Tibial nerve (tissue), 4 donors: Measurements from ENCODE around the gene CASTOR1. TPM values are rescaled to one million over a fixed set of nuclear protein-coding genes. Genes with fewer than 3 reads are reported as not detected.

Experiments used
- DNase-seq, 2 donors: peaks; one replicate each; pipeline ENCODE4 v3.0.0-alpha.2; 2019; ENCODE audit warnings: low spot score in 2 of 2
- H3K27ac ChIP-seq, 4 donors: fragments of 200-600 bp; sonication (generic) in 3 of 4; one replicate each; pipeline ENCODE4 v1.5.1; 2017 to 2019; ENCODE audit warnings: mild to moderate bottlenecking in 1 of 4
- H3K27me3 ChIP-seq, 2 donors: fragments of 200-600 bp; sonication (generic) in 1 of 2; one replicate each; pipeline versions ENCODE4 v1.5.1 to v1.6.0; 2017 to 2019
- H3K36me3 ChIP-seq, 3 donors: fragments of 200-600 bp; sonication (generic); one replicate each; pipeline ENCODE4 v1.5.1; 2018 to 2019
- H3K4me1 ChIP-seq, 4 donors: fragments of 200-600 bp; sonication (generic) in 3 of 4; one replicate each; pipeline ENCODE4 v1.5.1; 2017 to 2019
- H3K4me3 ChIP-seq, 4 donors: fragments of 200-600 bp; sonication (generic) in 3 of 4; one replicate each; pipeline ENCODE4 v1.5.1; 2017 to 2019; ENCODE audit warnings: mild to moderate bottlenecking in 1 of 4, moderate library complexity in 1 of 4
- H3K9me3 ChIP-seq, 4 donors: fragments of 200-600 bp; sonication (generic) in 3 of 4; one replicate each; pipeline ENCODE4 v1.5.1; 2017 to 2019
- EP300 ChIP-seq, 2 donors: sonication (generic); formaldehyde crosslinking; IDR thresholded peaks; one replicate each; pipeline ENCODE4 v1.6.1; 2017; ENCODE audit warnings: antibody characterized with exemption in 2 of 2, mild to moderate bottlenecking in 1 of 2
- POLR2A ChIP-seq, 2 donors: fragments of 450-650 bp; IDR thresholded peaks; one replicate each; pipeline ENCODE4 v1.6.1; 2017; ENCODE audit warnings: antibody characterized with exemption in 2 of 2, mild to moderate bottlenecking in 2 of 2, moderate library complexity in 2 of 2
- whole genome bisulfite sequencing, 2 donors: methylation state at CpG; one replicate each; pipeline ENCODE4 v1.1.5; 2018; 5-methylcytosine and 5-hydroxymethylcytosine counted together
- total RNA-seq, 4 donors: library from RNA; depleted of rRNA; stranded (reverse); fragments of >200 nt; gene quantifications; one replicate each; pipeline ENCODE4 v1.1.0, GENCODE V29; 2016
- TF ChIP-seq, protein P1 (sequence below), 5 experiments: fragments of 200-600 bp in 3 of 5; fragments of 450-650 bp in 2 of 5; sonication (generic) in 3 of 5; IDR thresholded peaks; one replicate each; pipeline ENCODE4 v1.5.1; 2016 to 2019; ENCODE audit warnings: antibody characterized with exemption in 5 of 5, mild to moderate bottlenecking in 3 of 5, moderate library complexity in 2 of 5

Gene CASTOR1
- total RNA-seq, 4 donors from 2014 or later: 38.7 to 57.9 (median 45.3) TPM

DNA sequence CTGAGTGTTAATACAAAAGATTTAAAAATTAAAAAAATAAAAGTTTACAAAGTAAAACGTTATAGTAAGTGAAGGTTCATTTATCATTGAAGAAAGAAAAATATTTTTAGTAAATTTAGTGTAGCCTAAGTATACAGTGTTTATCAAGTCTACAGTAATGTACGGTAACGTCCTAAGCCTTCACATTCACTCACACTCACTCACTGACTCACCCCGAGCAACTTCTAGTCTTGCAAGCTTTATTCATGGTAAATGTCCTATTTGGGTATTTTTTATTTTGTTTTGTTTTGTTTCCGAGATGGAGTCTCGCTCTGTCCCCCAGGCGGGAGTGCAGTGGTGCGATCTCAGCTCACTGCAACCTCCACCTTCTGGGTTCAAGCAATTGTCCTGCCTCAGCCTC, 8.8 kb downstream of the CASTOR1 start:
- Histone ChIP-seq H3K27me3 (no peaks in the 10 kb centered on the region), H3K36me3 (peaks cover 0 to 34% (median 0%) of the 10 kb centered on the region in 3 donors), H3K9me3 (no peaks in the 10 kb centered on the region), H3K27ac (no peak overlapping the region), H3K4me3 (no peak overlapping the region), H3K4me1 (peaks cover 0 to 37% (median 9%) of the 10 kb centered on the region in 4 donors)
- 75 to 78% methylated on average over 8 of the region's 8 CpGs for WGBS, 2 donors
- no peak for DNase-seq
- TF ChIP-seq, protein P1, sequence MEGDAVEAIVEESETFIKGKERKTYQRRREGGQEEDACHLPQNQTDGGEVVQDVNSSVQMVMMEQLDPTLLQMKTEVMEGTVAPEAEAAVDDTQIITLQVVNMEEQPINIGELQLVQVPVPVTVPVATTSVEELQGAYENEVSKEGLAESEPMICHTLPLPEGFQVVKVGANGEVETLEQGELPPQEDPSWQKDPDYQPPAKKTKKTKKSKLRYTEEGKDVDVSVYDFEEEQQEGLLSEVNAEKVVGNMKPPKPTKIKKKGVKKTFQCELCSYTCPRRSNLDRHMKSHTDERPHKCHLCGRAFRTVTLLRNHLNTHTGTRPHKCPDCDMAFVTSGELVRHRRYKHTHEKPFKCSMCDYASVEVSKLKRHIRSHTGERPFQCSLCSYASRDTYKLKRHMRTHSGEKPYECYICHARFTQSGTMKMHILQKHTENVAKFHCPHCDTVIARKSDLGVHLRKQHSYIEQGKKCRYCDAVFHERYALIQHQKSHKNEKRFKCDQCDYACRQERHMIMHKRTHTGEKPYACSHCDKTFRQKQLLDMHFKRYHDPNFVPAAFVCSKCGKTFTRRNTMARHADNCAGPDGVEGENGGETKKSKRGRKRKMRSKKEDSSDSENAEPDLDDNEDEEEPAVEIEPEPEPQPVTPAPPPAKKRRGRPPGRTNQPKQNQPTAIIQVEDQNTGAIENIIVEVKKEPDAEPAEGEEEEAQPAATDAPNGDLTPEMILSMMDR (IDR thresholded peaks at IDR 0.05): no peak
- TF ChIP-seq EP300 (IDR thresholded peaks at IDR 0.05) (no peak), POLR2A (IDR thresholded peaks at IDR 0.05) (no peak)

DNA sequence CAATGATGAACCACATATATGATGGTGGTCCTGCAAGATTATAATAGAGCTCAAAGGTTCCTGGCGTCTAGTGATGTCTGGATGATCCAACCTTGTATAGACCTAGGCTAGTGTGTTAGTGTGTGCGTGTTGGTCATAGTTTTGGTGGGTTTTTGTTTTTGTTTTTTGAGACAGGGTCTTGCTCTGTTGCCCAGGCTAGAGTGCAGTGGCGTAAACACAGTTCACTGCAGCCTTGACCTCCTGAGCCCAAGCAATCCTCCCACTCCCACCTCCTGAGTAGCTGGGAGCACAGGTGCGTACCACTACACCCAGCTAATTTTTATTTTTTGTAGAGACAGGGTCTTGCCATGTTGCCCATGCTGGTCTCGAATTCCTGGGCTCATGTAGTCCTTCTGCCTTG, 9.4 kb downstream of the CASTOR1 start:
- H3K4me3 ChIP-seq: no peak overlapping the region
- peaks cover 0 to 37% (median 9%) of the 10 kb centered on the region in 4 donors for H3K4me1 ChIP-seq
- H3K36me3 ChIP-seq: peaks cover 0 to 28% (median 0%) of the 10 kb centered on the region in 3 donors
- TF ChIP-seq, protein P1 (IDR thresholded peaks at IDR 0.05): no peak
- TF ChIP-seq EP300 (IDR thresholded peaks at IDR 0.05) (no peak), POLR2A (IDR thresholded peaks at IDR 0.05) (no peak)
- H3K27me3 ChIP-seq: no peaks in the 10 kb centered on the region
- H3K27ac ChIP-seq: no peak overlapping the region
- no peak for DNase-seq
- 88 to 91% methylated on average over 5 of the region's 5 CpGs for WGBS, 2 donors
- H3K9me3 ChIP-seq: no peaks in the 10 kb centered on the region

DNA sequence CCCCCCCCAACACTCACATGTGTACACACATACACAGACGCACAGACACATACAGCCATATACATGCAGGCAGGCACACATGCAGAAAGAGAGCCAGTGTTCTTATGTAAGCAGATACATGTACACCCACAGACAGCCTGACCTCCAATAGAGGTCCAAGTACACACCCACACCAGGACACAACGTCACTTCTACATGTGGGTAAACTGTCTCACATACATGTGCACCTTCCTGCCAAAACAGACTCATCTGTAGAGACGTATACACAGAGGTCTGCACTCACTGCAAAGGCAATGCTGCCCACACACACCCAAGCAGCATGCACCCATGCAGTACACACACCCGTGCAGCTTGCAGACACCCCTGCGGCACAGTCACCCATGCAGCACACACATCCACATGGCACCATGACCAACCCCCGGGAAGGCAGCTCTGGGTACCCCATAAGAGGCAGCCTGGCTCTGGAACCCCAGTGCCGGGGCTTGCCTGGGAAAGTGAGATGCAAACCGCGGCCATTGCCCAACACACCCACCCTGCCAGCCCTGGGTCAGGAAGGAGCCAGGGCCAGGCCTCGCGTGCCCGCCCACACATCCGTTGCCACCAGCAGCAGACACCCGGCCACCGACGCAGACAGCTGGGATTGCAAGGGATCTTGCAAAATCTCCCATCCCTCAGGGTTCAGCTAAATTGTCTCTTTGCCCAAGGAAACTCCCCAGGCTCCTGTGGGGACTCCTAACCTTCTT, 10.1 kb downstream of the CASTOR1 start:
- H3K4me3 ChIP-seq: no peak overlapping the region
- no peak for DNase-seq
- 47 to 51% methylated on average over 9 to 10 of the region's 16 CpGs for WGBS, 2 donors
- H3K27me3 ChIP-seq: no peaks in the 10 kb centered on the region
- H3K27ac ChIP-seq: peak overlapping the region in 1 of 4 donors; percentile 28
- H3K4me1 ChIP-seq: peaks cover 0 to 37% (median 9%) of the 10 kb centered on the region in 4 donors
- TF ChIP-seq POLR2A (IDR thresholded peaks at IDR 0.05) (no peak), EP300 (IDR thresholded peaks at IDR 0.05) (peak; percentile 24 to 68)
- TF ChIP-seq, protein P1 (IDR thresholded peaks at IDR 0.05): no peak
- H3K9me3 ChIP-seq: no peaks in the 10 kb centered on the region
- peaks cover 0 to 21% (median 0%) of the 10 kb centered on the region in 3 donors for H3K36me3 ChIP-seq

DNA sequence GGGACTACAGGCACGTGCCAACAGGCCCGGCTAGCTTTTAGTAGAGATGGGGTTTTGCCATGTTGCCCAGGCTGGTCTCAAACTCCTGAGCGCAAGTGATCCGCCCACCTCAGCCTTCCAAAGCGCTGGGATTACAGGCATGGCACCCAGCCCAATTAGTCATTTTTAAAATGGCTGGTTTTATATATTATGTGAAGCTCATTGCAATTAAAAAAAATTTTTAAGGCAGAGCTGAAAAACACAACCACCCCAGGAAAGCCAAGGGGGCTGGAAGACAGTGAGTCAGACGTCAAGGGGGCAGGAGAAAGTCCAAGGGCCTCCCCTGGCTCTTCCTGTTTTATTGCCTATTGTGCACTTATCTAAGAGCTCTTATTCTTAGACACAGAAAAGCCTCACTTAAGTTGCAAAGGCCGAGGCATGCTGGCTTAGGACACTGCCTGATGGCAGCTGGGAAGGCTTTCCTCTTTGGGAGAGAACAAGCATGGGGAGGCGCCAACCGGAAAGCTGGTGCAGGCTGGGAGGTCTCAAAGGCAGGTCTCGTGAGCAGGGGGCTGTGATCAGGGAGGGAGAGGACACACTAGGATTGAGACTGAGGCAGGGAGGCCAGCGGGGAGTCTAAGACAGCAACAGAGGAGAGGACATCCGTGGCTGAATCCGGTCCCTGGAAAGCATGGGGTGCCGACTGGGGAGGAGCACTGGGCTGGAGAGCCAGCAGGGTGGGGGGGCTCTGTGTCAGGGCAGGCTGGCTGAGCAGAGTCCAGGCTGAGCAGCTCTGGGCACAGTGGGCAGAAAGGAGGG, 11.6 kb downstream of the CASTOR1 start:
- 29 to 32% methylated on average over 14 of the region's 14 CpGs for WGBS, 2 donors

More for the DNA sequence above, 11.6 kb downstream of the CASTOR1 start:
- TF ChIP-seq POLR2A (IDR thresholded peaks at IDR 0.05): no peak
- TF ChIP-seq EP300 (IDR thresholded peaks at IDR 0.05): peak in 1 of 2 donors; percentile 20
- TF ChIP-seq, protein P1 (IDR thresholded peaks at IDR 0.05): no peak
- H3K4me1 ChIP-seq: peaks cover 0 to 35% (median 9%) of the 10 kb centered on the region in 4 donors
- no peaks in the 10 kb centered on the region for H3K9me3 ChIP-seq
- no peaks in the 10 kb centered on the region for H3K27me3 ChIP-seq
- DNase-seq: no peak
- peaks cover 0 to 6% (median 0%) of the 10 kb centered on the region in 3 donors for H3K36me3 ChIP-seq
- H3K4me3 ChIP-seq: no peak overlapping the region
- H3K27ac ChIP-seq: peak overlapping the region in 3 of 4 donors; percentile 52 to 78 (median 52)
